Panc1 (cell line): ENCODE results near the gene FGF19. TPM values are rescaled to one million over a fixed set of nuclear protein-coding genes. Genes with fewer than 3 reads are reported as not detected.
"Not testable (repeated sequence)": the region's sequence is repeated elsewhere in the genome, so short reads cannot be mapped to it uniquely, and the experiment has no call there.

Source experiments
- ATAC-seq: fragments of 200-7000 bp; cut with Tn5 transposase; 2 replicates; pipeline ENCODE4 v1.9.1; 2020; ENCODE audit warnings: mild to moderate bottlenecking, moderate library complexity
- BruUV-seq: library from RNA; stranded (reverse); fragments of 400-500 nt; replicated peaks from 2 replicates; lab custom pipeline; 2021; lab: Mats Ljungman, UMichigan
- CTCF ChIA-PET: fragments of 300-600 bp; sonication (Branson Sonifier 250); formaldehyde crosslinking; loops from one replicate; lab custom pipeline; 2022; ENCODE audit warnings: antibody characterized with exemption; lab: Charles Lee
- POLR2A ChIA-PET: fragments of 300-600 bp; sonication (Branson Sonifier 250); formaldehyde crosslinking; loops from one replicate; lab custom pipeline; 2022; ENCODE audit warnings: antibody characterized with exemption; lab: Charles Lee
- DNase-seq: peaks from one replicate; pipeline ENCODE4 v3.0.0-alpha.2; 2010; ENCODE audit warnings: low read depth, low spot score
- H3K27ac ChIP-seq: 2 replicates; pipeline ENCODE4 v1.5.1; 2011; ENCODE audit warnings: mild to moderate bottlenecking, low read length, inconsistent platforms
- H3K27me3 ChIP-seq: fragments of 200-500 bp; sonication (Bioruptor generic); 2 replicates; pipeline ENCODE4 v1.6.0; 2014; ENCODE audit warnings: low read length, inconsistent platforms; ENCODE audit not compliant: control insufficient read depth, insufficient read depth
- H3K36me3 ChIP-seq: fragments of 200-500 bp; sonication (Bioruptor generic); 2 replicates; pipeline ENCODE4 v1.5.1; 2014; ENCODE audit warnings: inconsistent platforms, mild to moderate bottlenecking, low read length, moderate library complexity; ENCODE audit not compliant: control insufficient read depth, insufficient read depth
- H3K4me1 ChIP-seq: 2 replicates; pipeline ENCODE4 v1.5.1; 2011; ENCODE audit warnings: inconsistent platforms, mild to moderate bottlenecking, low read length, moderate library complexity; ENCODE audit not compliant: control insufficient read depth, insufficient read depth
- H3K4me3 ChIP-seq, 2 experiments: 2 replicates each; pipeline ENCODE4 v1.5.1; 2011 to 2012; ENCODE audit warnings: low read depth in 2 of 2, low read length in 2 of 2, mild to moderate bottlenecking in 2 of 2, inconsistent platforms in 1 of 2, moderate library complexity in 1 of 2
- H3K9me3 ChIP-seq: fragments of 200-500 bp; sonication (Bioruptor generic); 2 replicates; pipeline ENCODE4 v1.5.1; 2014; ENCODE audit warnings: low read depth, mild to moderate bottlenecking, inconsistent platforms, low read length, moderate library complexity; ENCODE audit not compliant: control insufficient read depth, insufficient read depth
- CTCF ChIP-seq: fragments of 450-650 bp; IDR thresholded peaks from 2 replicates; pipeline ENCODE4 v1.5.1; 2017; ENCODE audit warnings: mild to moderate bottlenecking
- POLR2AphosphoS5 ChIP-seq: IDR thresholded peaks from 2 replicates; pipeline ENCODE4 v1.6.1; 2012; ENCODE audit warnings: mild to moderate bottlenecking, low read depth, low read length, moderate library complexity
- REST ChIP-seq, 2 experiments: IDR thresholded peaks; 2 replicates each; pipeline ENCODE4 v1.6.1; 2011 to 2012; ENCODE audit warnings: low read depth in 2 of 2, control low read depth in 1 of 2, low read length in 1 of 2, mild to moderate bottlenecking in 1 of 2, moderate library complexity in 1 of 2; ENCODE audit not compliant: insufficient read depth in 1 of 2
- SIN3A ChIP-seq: IDR thresholded peaks from 2 replicates; pipeline ENCODE4 v1.6.1; 2012; ENCODE audit warnings: low read depth, mild to moderate bottlenecking, low read length, moderate library complexity, borderline replicate concordance; ENCODE audit not compliant: insufficient read depth
- TCF7L2 ChIP-seq: IDR thresholded peaks from 2 replicates; pipeline ENCODE4 v1.6.1; 2011; ENCODE audit warnings: mild to moderate bottlenecking, low read depth, low read length, inconsistent platforms
- in situ Hi-C: cut with HindIII; loops from 2 replicates; pipeline ENCODE4 v1.10.0; 2016; ENCODE audit warnings: low sequenced_read_pairs, low pct_unique_long_range_greater_than_20kb
- intact Hi-C: fragments of 100-400 bp; cut with micrococcal nuclease; formaldehyde crosslinking; loops from one replicate; pipeline ENCODE4 v1.10.0; 2022; ENCODE audit not compliant: unreplicated experiment
- total RNA-seq: library from RNA; stranded (reverse); gene quantifications from one replicate; pipeline ENCODE4 v1.2.1, GENCODE V29; 2021; ENCODE audit not compliant: unreplicated experiment

Gene FGF19
- total RNA-seq, 1 experiment from 2014 or later, result not detected

GRCh38 chr11:69697469-69697843 lies 6.4 kb downstream of the FGF19 start:
- in situ Hi-C loops (no loop called here), intact Hi-C loops (no loop called here)
- ChIA-PET CTCF (no interaction called here), POLR2A (no interaction called here)
- H3K4me3 ChIP-seq, result no peak overlapping the region
- no peak for ATAC-seq
- no peaks in the 10 kb centered on the region for H3K27me3 ChIP-seq
- no peaks in the 10 kb centered on the region for H3K9me3 ChIP-seq
- TF ChIP-seq CTCF (no peak), SIN3A (no peak), POLR2AphosphoS5 (no peak), REST (IDR thresholded peaks at IDR 0.05; ENCODE audit: insufficient read depth in 1 of 2, low read depth in 2 of 2, low read length in 1 of 2) (no peak), TCF7L2 (no peak)
- no TSS peak for BruUV-seq
- H3K27ac ChIP-seq, result no peak overlapping the region
- no peak for DNase-seq
- H3K4me1 ChIP-seq, result peaks cover 7% of the 10 kb centered on the region
- H3K36me3 ChIP-seq, result no peaks in the 10 kb centered on the region

- Histone ChIP-seq H3K9me3 (no peaks in the 10 kb centered on the region), H3K27me3 (no peaks in the 10 kb centered on the region), H3K36me3 (no peaks in the 10 kb centered on the region), H3K4me1 (peaks cover 7% of the 10 kb centered on the region), H3K4me3 (no peak overlapping the region), H3K27ac (no peak overlapping the region)
- no TSS peak for BruUV-seq
- TF ChIP-seq TCF7L2, result no peak
- no peak for TF ChIP-seq SIN3A
- no peak for TF ChIP-seq REST (IDR thresholded peaks at IDR 0.05; ENCODE audit: insufficient read depth in 1 of 2, low read depth in 2 of 2, low read length in 1 of 2)
- TF ChIP-seq CTCF, result no peak
- TF ChIP-seq POLR2AphosphoS5, result no peak
- ChIA-PET POLR2A (no interaction called here), CTCF (interaction anchor here (0.6 kb wide), 1 partner anchor 222 kb away, joined by 4 read pairs; no protein-coding TSS in a partner anchor)
- DNase-seq, result no peak
- in situ Hi-C loops, result no loop called here
- ATAC-seq, result no peak
- intact Hi-C loops, result no loop called here
Observed at GRCh38 chr11:69696749-69697468, 6.9 kb downstream of the FGF19 start.

GRCh38 chr11:69695995-69696394 lies 7.8 kb downstream of the FGF19 start:
- H3K4me1 ChIP-seq, H3K27ac ChIP-seq, BruUV-seq, POLR2A ChIA-PET, DNase-seq, H3K36me3 ChIP-seq, H3K9me3 ChIP-seq, intact Hi-C loops, H3K27me3 ChIP-seq, in situ Hi-C loops, H3K4me3 ChIP-seq, ATAC-seq: not testable (repeated sequence)
- CTCF ChIA-PET, result interaction anchor here (0.6 to 0.8 kb wide), 3 partner anchors 8 to 500 kb away, joined by 4 read pairs; no protein-coding TSS in a partner anchor
